HG03103 (cell line): ENCODE results near the gene CHD1L.
"Not testable (repeated sequence)": the region's sequence is repeated elsewhere in the genome, so short reads cannot be mapped to it uniquely, and the experiment has no call there.

Experiments
- ATAC-seq: cut with Tn5 transposase; IDR thresholded peaks from one replicate; pipeline ENCODE4 v1.9.1; 2021; ENCODE audit warnings: low read depth; ENCODE audit not compliant: unreplicated experiment

Gene CHD1L

DNA sequence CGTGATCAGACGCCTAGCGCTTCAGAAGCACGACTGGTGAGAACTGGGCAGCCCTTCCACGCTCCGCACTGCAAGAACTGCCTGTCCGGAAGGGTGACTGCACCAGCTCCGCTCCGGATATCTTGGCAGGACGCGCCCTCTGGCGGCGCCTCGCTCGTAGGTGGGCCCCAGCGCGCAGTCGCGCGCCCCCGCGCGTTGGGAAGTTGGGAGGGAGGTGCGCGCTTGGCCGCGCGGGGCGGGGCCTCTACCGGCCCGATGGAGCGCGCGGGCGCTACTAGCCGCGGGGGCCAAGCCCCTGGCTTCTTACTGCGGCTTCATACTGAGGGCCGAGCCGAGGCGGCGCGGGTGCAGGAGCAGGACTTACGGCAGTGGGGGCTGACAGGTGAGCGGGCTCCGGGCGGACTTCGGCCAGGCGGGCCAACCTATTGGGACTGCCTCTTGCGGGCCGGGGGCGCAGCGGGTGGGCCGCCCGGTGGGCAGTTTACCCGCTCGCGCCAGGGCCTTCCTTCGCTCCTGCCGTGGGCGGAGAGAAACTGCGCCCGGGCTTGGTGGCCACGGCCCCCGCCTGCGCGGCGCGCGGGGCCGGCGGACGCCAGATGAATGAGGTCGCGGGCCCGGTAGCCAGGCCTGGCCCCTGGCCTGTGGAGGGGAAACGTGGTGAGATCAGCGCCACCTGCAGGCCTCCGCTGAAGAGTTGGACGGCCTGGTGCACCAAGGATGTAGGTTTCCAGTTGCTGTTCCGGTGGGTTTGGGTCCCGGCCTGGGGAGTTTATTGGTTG lies at the start of gene CHD1L:
TSS of gene CHD1L (plus strand) at position 236 of the 779 bp plus-strand sequence. CDS start at position 256, 20 bp downstream.
- ATAC-seq: peak; percentile 80

DNA sequence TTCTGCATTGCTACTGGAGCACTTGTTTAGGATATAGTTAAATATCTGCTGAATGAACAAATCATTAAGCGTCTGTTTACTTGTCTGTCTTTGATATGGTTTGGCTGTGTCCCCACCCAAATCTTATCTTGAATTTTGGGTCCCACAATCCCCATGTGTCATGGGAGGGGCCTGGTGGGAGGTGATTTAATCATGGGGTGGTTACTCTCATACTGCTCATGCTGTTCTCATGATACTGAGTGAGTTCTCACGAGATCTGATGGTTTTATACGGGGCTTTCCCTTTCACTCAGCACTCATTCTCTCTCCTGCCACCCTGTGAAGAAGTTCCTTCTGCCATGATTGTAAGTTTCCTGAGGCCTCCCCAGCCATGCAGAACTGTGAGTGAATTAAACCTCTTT lies 45.2 kb upstream of the CHD1L start:
- ATAC-seq: not testable (repeated sequence)

DNA sequence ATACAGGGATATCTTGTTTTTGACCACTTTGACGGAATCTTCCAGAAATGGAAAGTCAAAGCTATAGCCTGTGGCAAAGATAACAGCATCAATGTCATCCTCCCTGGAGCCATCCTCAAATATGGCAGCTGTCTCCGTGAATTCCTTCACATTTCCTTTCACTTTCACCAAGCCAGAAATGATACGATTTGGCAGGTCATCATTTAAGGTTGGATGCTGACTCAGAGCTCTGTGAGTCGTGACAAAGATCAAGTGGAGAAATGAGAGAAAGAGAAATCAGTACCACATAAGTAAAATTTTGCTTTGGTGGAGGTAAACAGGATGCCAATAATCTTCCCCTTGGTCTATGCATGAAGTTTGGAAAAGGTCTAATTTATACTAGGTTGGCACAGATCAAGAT lies 41.2 kb upstream of the CHD1L start:
- ATAC-seq: no peak

DNA sequence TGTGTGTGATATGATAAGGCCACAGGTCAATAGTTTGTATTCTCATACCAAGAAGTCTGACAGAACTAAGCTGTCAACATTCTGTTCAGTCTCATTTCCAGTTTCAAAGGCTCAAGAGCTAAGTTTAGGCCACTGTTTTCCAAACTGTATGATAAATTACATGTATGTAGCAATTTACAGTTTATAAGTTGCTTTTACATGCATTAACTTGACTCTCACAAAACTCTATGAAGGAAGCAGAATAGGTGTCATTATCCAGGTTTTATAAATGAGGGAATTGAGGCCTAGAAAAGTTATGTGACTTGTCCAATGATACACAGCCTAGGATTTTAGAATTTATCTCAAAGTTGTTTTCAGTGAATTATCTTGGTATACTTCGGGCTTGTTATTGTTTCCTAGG lies 40.7 kb upstream of the CHD1L start:
- ATAC-seq: no peak

DNA sequence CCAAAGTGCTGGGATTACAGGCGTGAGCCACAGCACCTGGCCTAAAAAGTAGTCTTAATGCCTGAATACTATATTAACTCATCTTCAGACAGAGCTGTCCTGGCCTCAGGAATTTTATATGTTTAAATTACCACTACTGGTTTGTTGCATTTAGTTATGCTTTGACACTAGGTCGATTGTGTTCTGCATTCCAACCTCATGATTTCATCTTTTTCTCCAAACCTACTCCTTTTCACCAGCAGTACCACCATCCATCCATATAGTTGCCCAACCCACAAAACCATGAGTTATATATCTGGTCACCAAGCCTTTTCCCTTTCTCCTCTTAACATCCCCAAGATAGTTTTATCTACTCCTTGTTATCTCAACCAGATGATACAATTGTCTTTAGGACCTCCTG lies 39.9 kb upstream of the CHD1L start:
- no peak for ATAC-seq

DNA sequence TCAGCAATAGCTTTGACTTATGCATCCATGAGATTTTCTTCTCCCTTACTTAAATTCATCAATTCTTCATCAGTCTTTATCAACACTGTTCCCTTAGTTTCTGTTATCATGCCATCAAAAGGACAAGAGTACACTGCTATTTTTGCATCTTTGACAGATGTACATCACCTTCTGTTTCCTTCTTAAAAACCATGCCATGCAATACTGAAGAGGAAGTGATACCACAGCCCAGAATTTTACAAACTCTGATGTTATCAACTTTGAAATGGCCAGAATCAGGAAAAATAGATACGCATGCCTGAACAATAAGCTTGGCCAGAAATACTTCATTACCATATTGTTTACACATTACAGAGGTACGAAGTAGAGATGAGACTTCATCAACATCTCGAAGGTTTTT lies 38.4 kb upstream of the CHD1L start:
- no peak for ATAC-seq

DNA sequence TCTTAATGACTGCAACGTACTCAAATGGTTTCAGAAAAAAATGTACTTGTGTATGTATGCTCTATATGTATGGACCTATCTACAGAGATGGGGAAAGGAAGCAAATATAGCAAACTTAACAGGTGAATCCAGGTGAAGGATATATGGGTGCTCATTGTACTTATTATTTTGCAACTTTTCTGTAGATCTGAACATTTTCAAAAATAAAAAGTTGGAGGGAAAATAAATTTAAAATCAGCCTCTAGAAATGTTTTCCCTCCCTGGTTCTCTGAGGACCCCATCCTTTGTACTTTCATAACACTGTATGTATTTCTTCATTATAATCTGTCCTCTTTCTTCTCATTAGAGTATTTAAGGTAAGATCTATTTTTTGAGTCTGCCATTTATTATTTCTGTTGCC lies 35.3 kb upstream of the CHD1L start:
- no peak for ATAC-seq

DNA sequence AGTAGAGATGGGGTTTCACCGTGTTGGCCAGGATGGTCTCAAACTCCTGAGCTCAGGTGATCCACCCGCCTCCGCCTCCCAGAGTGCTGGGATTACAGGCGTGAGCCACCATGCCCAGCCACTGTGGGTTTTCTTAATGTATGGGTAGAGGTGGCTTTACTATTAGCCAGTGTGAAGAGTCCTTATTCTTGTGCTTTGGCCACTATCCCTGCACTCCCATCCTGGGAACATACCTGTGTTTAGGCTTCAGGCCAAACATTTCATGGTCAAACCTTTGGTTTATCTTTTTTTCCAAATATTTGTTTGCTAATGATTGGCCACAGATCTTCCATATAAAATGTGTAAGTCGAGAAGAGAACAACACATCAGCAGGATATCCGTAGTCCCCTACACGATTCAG lies 33.9 kb upstream of the CHD1L start:
- ATAC-seq: no peak

DNA sequence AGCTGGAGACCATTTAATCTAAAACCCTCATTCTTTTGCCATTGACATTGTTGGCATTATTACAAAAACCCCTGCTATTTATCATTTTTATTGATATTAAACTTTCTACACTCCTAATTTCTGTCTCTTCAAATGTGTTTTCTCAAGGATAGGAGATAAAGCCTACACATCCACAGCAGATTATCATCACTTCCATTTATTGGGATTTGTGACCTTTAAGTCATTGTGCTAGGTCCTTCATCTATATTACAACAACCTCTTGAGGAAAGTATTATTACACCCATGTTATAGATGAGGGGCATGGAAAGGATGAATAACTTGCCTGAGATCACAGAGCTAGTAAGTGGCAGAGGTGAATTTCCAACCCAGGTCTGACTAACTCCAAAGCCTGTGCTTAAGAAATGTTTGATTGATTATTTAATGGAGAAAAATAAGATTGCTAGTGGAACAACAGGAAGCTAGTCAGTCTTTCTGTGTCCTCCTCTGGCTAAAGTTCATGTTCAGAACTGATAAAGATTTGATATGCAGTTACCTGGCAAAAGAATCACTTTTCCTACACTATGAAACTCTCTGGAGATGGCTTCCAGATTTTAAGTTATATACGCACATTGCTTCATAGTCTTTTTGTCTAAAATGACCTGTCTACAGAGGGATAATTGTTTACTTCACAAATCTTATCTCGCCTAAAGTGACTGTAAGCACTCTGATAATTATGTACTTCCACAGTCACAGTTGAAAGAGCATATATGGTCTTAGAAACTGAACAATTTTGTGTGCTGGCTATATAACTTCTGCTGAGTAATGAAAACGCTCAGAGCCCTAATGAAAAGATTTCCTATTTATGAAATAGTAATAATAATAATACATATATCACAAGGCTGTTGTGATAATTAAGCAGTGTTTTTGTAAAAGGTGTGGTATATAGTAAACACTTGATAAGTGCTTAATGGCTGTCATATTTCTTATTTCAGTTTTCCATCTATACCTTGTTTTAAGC lies 32.4 kb upstream of the CHD1L start:
- no peak for ATAC-seq

DNA sequence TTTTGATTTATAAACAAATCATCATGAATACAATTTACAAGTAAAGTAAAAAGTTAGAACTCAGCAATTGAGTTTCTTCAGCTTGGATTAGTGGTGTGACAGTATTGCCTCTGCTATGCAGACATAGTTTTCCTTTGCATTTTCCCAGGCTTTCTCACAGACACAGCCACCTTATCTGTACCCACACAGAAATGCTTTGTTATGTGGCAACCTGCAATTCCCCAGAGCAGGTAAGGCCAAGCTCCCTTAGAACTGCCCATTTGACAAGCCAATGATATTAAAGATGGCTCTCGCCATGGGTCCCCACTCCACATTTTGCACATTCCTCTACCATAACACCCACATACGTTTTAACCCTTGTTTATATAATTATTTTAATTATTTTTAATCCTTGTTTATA lies 31.5 kb upstream of the CHD1L start:
- no peak for ATAC-seq

DNA sequence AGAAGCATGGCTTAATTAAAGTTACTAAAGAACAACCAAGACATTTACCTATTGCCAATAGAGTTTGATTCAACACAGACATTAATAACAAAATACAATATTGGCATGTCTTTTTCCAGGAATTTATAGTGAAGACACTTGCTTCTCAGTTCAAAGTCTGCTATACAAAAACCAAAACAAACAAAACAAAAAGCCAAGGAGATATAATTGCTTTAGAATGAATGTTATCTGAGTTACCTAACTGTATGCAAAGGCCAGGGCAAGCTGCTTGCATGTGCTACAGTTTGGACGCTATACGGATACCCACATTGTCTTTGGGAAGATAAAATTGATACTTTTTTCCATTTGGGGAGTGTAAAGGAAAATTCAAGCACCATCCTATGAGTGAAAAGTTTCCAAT lies 30.9 kb upstream of the CHD1L start:
- no peak for ATAC-seq

DNA sequence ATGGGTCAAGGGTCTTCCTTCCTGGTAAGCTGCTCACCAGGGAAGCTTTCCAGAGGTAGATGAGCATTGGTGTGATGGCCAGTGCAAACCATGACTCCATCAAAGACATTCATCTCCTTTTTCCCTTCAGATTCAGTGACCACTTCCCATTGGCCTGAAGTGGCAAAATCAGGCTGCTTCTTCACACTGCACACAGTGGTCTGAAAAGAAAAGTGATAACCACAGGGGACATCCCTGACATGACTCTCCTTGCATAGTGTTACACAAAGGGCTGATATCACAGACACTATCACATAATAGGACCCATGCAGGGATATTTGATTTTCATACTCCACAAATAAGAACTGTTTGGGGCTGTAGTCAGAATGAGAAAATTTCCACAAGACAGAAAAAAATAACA lies 29.2 kb upstream of the CHD1L start:
- no peak for ATAC-seq

DNA sequence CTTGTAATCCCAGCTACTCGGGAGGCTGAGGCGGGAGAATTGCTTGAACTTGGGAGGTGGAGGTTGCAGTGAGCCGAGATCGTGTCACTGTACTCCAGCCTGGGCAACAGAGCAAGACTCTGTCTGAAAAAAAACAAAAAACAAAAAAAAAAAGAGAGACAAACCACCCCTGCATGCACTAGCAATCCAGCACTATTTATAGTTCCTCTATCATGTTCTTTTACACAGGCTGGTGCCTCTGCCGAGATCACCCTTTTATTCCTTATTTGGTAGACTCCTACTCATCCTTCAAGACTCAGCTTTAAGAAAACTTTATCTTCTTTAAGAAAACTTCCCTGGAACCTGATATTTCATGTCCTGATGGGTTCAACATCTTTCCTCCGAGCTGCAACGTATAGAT lies 28.2 kb upstream of the CHD1L start:
- no peak for ATAC-seq

DNA sequence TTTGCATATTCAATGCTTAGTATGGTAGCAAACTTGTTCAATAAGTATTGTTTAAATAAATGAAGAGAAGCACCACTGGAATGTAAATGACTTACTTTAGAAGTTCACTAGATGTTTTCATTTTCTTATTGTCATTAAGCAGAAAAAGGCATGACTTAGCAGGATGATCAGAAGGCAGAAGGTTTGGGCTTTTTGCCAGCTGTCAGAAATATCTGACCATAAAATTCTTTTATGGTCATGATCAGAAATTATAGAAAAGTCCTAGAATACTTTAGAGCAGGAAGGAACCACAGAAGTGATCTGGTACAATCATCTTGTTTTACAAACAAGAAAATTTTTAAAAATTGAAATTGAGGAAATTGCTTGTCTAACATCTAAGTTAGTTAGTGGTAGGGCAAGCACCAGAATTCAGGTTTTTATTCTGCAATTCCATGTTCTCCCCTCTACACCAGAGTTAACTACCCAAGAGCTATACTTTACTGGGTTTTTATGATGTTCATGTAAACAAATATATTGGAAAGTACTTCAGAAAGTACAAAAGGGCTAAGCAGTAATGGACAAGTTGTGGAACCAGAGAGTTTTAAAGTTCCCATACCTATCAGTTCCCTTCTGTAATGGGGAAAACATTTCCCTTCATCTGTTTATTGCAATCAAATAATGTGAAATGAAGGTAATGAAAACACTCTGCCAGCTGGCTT lies 27.5 kb upstream of the CHD1L start:
- ATAC-seq: no peak

DNA sequence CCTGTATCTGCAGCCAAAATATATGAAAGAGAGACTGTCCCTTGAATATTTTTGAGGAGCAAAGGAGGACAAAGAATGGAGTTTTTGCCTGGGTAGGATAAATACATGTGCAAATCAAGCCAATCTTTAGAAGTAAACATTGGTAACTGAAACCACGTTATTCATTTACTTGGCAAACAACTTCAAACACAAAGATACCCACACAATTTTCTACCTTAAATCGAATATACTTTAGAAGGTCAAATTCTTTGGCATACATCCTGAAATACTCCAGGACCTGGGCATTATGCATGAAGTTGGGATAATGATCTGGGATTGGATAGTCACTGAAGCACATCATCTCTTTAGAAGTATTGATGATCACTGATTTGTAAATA lies 27.0 kb upstream of the CHD1L start:
- no peak for ATAC-seq

DNA sequence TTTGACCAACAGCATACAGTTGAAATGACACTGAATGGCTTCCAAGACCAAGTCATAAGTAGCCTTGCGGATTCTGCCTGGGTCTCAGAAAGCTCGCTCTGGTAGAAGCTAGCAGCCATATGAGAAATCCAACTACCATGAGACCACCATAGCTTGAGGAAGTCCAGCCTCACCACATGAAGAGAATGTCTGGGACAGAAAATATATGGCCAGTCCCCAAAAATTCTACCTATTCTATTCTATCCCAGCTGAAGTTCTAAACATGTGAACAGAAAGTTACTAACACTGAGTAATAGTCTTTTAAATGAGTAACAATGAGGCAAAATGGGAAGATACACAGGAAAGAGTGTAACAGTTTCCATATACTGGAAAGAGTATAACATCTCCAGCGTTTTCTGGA lies 26.4 kb upstream of the CHD1L start:
- ATAC-seq: no peak

DNA sequence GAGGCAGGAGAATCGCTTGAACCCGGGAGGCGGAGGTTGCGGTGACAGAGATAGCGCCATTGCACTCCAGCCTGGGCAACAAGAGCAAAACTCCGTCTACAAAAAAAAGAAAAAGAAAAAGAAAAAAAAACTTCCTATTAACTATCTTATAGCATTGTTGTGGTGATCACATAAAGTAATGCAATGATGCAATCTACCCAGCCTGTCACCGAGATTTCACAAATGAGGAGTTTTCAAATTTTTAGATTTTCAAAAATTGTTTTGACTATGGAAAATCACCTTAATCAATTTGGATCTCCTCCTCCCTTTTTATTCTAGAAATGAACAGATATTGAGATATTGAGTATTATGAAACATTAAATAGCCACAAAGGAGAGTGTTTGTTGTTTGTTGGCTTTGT lies 25.3 kb upstream of the CHD1L start:
- no peak for ATAC-seq

DNA sequence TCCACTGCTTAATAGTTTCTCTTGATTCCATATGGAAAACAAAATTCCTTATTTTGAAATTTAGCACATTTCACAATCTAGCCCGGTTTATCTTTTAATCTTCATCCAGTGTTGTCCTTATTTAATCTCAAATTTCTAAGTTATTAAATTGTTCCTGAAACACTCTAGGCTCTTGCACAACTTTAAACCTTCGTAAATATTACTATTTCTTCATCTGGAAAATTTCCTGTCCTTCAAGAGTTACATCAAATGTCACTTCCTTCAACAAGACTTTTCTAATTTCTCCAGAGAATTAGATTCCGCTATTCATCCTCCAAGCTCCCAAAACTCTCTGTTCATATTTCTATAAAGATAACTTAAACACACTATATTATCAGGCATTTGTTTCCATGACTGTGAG lies 23.9 kb upstream of the CHD1L start:
- ATAC-seq: no peak

DNA sequence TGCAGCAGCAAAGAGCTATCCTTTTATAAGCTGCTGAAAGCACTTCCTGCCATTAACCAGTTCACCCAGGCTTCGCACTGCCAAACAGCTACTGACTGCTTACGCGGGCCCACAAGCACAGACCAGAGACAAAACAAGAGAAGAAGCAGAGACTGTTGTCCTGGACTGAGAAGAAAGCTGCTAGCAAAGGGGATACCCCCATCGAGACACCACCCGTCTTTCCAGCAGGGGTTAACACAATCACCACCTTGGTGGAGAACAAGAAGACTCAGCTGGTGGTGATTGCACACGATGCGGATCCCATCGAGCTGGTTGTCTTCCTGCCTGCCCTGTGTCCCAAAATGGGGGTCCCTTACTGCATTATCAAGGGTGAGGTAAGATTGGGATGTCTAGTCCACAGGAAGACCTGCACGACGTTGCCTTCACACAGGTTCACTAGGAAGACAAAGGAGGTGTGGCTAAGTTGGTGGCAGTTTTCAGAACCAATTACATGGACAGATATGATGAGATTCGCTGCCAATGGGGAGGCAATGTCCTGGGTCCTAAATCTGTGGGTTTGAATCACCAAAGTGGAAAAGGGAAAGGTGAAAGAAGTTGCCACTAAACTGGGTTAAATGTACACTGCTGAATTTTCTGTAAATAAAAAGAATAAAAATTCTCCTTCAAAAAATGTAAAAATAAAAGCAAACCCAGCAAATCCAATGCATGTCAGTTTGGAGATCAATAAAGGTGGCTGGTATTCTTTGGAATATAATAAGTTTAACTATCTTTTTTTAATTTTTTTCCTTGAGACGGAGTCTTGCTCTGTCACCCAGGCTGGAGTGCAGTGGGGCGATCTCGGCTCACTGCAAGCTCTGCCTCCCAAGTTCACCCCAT lies 18.5 kb upstream of the CHD1L start:
- no peak for ATAC-seq

DNA sequence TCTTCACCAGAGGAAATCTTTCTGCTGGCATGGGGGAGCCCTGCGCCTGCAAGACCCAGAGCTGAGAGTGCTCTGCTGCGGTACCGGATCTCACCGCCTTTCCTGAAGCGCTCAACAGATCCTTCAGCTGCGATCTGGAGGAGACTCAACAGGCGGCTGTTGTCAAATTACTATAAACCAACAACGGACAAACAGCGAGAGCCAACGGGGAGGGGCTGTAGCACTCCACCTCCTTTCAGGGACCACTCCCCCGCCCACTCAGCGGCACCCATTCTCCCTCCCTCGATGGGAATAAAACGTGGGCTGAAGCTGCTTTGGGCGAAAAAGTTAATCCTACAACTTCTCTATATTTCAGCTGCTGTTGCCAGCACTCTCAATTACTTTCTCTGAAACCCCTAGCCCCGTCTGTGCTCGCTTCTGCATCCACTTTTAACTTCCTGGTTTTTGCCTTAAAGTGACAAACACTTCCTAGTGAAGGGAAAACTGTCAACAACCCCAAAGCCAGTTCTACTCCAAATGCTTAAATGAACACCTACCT lies 17.2 kb upstream of the CHD1L start, which contains the start of gene FMO5:
TSS of gene FMO5 (minus strand) at position 147 of the 538 bp plus-strand sequence. CDS start 310 bp downstream, outside the sequence.
- peak; percentile 74 for ATAC-seq
